HepG2 (cell line): ENCODE results near the gene SEC16A. TPM values are rescaled to one million over a fixed set of nuclear protein-coding genes. Genes with fewer than 3 reads are reported as not detected.
A peak's percentile ranks its signal among the peaks of the same experiment; 100 is the strongest.

Experiments
- HCFC1 ChIP-seq: fragments of 150-350 bp; IDR thresholded peaks from 2 replicates; pipeline ENCODE4 v1.6.1; 2014; ENCODE audit warnings: low read depth, low read length
- HOXA7 ChIP-seq: sonication (generic); formaldehyde crosslinking; IDR thresholded peaks from 2 replicates; pipeline ENCODE4 v1.8.1; 2022; ENCODE audit warnings: mild to moderate bottlenecking, missing genetic modification reagents, moderate library complexity
- NFYB ChIP-seq: sonication (generic); formaldehyde crosslinking; IDR thresholded peaks from 2 replicates; pipeline ENCODE4 v1.4.0; 2020; ENCODE audit warnings: missing genetic modification reagents
- RARA ChIP-seq: IDR thresholded peaks from 2 replicates; pipeline ENCODE4 v1.6.1; 2016; ENCODE audit warnings: missing genetic modification reagents, missing compliant biosample characterization
- RFX5 ChIP-seq: IDR thresholded peaks from 2 replicates; pipeline ENCODE4 v1.6.1; 2011; ENCODE audit warnings: low read depth, low read length, improper control_type of control experiment
- SAP130 ChIP-seq: IDR thresholded peaks from 2 replicates; pipeline ENCODE4 v1.6.1; 2016; ENCODE audit warnings: low read depth
- SIN3B ChIP-seq: fragments of 150-350 bp; IDR thresholded peaks from 2 replicates; pipeline ENCODE4 v1.6.1; 2014; ENCODE audit warnings: low read length
- TAF15 ChIP-seq: fragments of 200-400 bp; formaldehyde crosslinking; IDR thresholded peaks from one replicate; pipeline ENCODE4 v1.6.1; 2018; ENCODE audit warnings: mild to moderate bottlenecking, low read depth, low read length; ENCODE audit not compliant: poor library complexity, severe bottlenecking
- TFE3 ChIP-seq: IDR thresholded peaks from 2 replicates; pipeline ENCODE4 v1.6.1; 2016
- ZBTB40 ChIP-seq, 2 experiments: fragments of 450-650 bp in 1 of 2; sonication (generic) in 1 of 2; formaldehyde crosslinking in 1 of 2; IDR thresholded peaks; 2 replicates each; pipeline versions ENCODE4 v1.6.1 to v1.8.0; 2016 to 2022; ENCODE audit warnings: antibody characterized with exemption in 1 of 2, mild to moderate bottlenecking in 1 of 2, missing genetic modification reagents in 1 of 2
- ZHX1 ChIP-seq: sonication (generic); formaldehyde crosslinking; IDR thresholded peaks from 2 replicates; pipeline ENCODE4 v1.8.1; 2022; ENCODE audit warnings: low read depth, mild to moderate bottlenecking, missing genetic modification reagents
- ZMAT3 ChIP-seq: sonication (generic); formaldehyde crosslinking; conservative IDR thresholded peaks from 2 replicates; pipeline ENCODE4 v1.7.0; 2021; ENCODE audit warnings: missing genetic modification reagents
- ZNF432 ChIP-seq: sonication (generic); formaldehyde crosslinking; IDR thresholded peaks from 2 replicates; pipeline ENCODE4 v1.5.0; 2020; ENCODE audit warnings: missing genetic modification reagents, mild to moderate bottlenecking, borderline replicate concordance
- ZNF607 ChIP-seq: sonication (generic); formaldehyde crosslinking; IDR thresholded peaks from 2 replicates; pipeline ENCODE4 v1.5.1; 2020; ENCODE audit warnings: missing genetic modification reagents, mild to moderate bottlenecking, borderline replicate concordance
- ZSCAN12 ChIP-seq: sonication (generic); formaldehyde crosslinking; IDR thresholded peaks from 2 replicates; pipeline ENCODE4 v1.9.0; 2021; ENCODE audit warnings: mild to moderate bottlenecking, missing genetic modification reagents
- polyA plus RNA-seq, 8 experiments: library from polyadenylated mRNA; depleted of rRNA in 3 of 8; stranded (reverse) in 7 of 8; unstranded in 1 of 8; fragments of >200 nt; fragmentation: Illumina TruSeq in 4 of 8; extraction: Trizol in 4 of 8; gene quantifications; 2 replicates each; pipeline versions ENCODE4 v1.2.1 to v1.2.3, GENCODE V29; 2011 to 2016; ENCODE audit warnings: low read depth in 4 of 8, missing spikeins in 1 of 8, mixed read lengths in 1 of 8; ENCODE audit not compliant: insufficient read depth in 1 of 8
- total RNA-seq, 5 experiments: library from RNA; depleted of rRNA; stranded (reverse); fragments of >200 nt; fragmentation: Illumina TruSeq; extraction: Trizol; gene quantifications; 2 replicates each; pipeline ENCODE4 v1.2.3, GENCODE V29; 2016; ENCODE audit warnings: low read depth in 1 of 5

The SEC16A gene
- total and polyA plus RNA-seq, 2 of the 13 experiments (the other 11 are each of a cell fraction or from before 2014, with no cell fraction given): 15.9 to 18.9 TPM

GRCh38 chr9:136442265-136442664 lies 40.6 kb downstream of the SEC16A start (continued):
- no peak for TF ChIP-seq ZBTB40 (IDR thresholded peaks at IDR 0.05)
- 0 out of 2 replicates have a peak, but pooled peaks have one; percentile 24 for TF ChIP-seq ZBTB40 (CRISPR knock-in tag; IDR thresholded peaks at IDR 0.05)
- no peak for TF ChIP-seq RFX5
- TF ChIP-seq ZMAT3 (CRISPR knock-in tag): 0 out of 2 replicates have a peak, but pooled peaks have one; percentile 18
- no peak for TF ChIP-seq HOXA7 (CRISPR knock-in tag)
- TF ChIP-seq ZHX1 (CRISPR knock-in tag): no peak
- 0 out of 2 replicates have a peak, but pooled peaks have one; percentile 1 for TF ChIP-seq RARA (CRISPR knock-in tag)
- no peak for TF ChIP-seq HCFC1
- TF ChIP-seq NFYB (CRISPR knock-in tag): no peak
- no peak for TF ChIP-seq SAP130 (CRISPR knock-in tag)
- TF ChIP-seq TFE3 (CRISPR knock-in tag): no peak
- TF ChIP-seq SIN3B: no peak
- no peak for TF ChIP-seq ZNF607 (CRISPR knock-in tag)
- no peak for TF ChIP-seq TAF15
- TF ChIP-seq ZNF432 (CRISPR knock-in tag): no peak
- TF ChIP-seq ZSCAN12 (CRISPR knock-in tag): no peak
